Amygdala (tissue), 56 donors: ENCODE results near the gene RYR2.

ENCODE experiments used
- DNase-seq, 56 donors: peaks; one replicate each; lab custom pipeline; 2025; lab: John Stamatoyannopoulos, UW

Gene RYR2

GRCh38 chr1:237029850-237030535 is 12.0 kb upstream of the RYR2 start:
- DNase-seq: no peak

DNA sequence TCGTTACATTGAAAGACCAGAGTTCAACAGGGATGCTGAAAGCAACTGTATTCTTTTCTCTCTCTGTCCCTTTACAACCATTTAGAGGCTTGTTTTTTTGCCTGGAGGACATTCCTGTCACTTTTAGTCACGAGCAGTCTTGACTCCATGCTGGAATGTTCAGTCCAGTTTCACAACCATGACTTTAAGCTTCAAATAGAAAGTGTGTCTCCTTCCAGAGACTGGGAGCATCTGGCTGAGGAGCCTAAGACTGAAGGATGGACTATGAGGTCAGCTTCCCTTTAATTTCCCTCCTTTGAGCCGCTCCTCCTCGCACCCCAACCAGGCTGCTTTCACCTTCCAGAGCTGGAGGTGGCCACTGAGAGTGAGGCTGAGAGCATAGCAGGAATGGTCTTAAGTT is 10.5 kb upstream of the RYR2 start:
- DNase-seq: no peak

- DNase-seq: no peak
Measured at GRCh38 chr1:237032029-237032428, 10.0 kb upstream of the RYR2 start.

DNA sequence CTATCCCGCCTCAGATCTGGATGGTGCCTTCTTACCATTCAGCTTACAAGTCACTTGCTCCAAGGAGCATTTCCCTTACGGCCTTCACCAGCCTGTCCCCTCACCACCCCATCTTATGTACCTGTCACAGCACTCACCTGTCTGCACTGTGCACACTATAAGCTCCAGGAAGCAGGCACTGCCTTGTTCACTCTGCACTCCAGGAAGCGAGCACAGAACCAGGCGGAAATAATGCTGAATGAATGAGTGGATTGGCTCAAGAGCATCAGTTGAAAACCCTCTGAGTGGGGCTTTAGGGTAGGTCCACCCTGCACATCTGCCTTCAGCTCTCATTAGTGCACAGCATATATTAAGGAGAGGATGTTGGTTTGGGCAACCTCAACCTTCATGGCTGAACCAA is 8.9 kb upstream of the RYR2 start:
- no peak for DNase-seq

DNA sequence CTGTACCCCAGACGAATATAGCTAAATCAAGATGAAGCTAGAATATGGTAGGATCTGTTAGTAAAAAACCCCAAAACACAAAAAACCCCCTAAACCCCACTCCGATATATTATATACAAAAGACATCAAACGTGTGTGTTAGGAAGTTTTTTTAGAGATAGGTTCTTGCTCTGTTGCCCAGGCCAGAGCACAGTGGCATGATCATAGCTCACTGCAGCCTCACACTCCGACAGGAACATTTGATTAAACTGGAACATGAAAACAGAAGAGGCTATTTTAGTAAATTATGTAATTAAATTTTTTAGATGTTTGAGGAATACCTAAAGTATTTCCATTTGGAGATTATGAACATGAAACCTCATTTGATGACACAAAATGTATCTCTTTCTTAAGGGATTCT is 8.2 kb upstream of the RYR2 start:
- DNase-seq: no peak

DNA sequence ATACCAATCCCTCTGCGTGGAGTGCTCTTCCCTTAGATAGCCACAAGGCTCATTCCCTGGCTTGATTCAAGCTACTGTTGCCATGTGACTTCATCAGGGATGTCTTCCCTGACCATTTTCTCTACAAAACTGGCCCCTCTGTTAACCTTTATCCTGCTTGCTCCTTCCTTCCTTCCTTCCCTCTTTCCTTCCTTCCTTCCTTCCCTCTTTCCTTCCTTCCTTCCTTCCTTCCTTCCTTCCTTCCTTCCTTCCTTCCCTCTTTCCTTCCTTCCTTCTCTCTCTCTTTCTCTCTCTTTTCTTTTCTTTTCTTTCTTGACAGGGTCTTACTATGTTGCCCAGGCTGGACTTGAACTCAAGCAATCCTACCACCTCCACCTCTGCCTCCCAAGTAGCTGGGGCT is 6.2 kb upstream of the RYR2 start:
- DNase-seq: no peak

- no peak for DNase-seq
Measured at GRCh38 chr1:237038211-237038610, 3.8 kb upstream of the RYR2 start.

- no peak for DNase-seq
Measured at GRCh38 chr1:237040823-237041222, 1.2 kb upstream of the RYR2 start.

GRCh38 chr1:237041461-237041794 is 556 bp upstream of the RYR2 start:
- DNase-seq: no peak

- DNase-seq: peak in 4 of 56 donors; percentile 7 to 29 (median 16)
Measured at GRCh38 chr1:237042526-237042891, 525 bp downstream of the RYR2 start.

- DNase-seq: peak in 23 of 56 donors; percentile 4 to 45 (median 18)
Measured at GRCh38 chr1:237042892-237043576, 1.1 kb downstream of the RYR2 start.

DNA sequence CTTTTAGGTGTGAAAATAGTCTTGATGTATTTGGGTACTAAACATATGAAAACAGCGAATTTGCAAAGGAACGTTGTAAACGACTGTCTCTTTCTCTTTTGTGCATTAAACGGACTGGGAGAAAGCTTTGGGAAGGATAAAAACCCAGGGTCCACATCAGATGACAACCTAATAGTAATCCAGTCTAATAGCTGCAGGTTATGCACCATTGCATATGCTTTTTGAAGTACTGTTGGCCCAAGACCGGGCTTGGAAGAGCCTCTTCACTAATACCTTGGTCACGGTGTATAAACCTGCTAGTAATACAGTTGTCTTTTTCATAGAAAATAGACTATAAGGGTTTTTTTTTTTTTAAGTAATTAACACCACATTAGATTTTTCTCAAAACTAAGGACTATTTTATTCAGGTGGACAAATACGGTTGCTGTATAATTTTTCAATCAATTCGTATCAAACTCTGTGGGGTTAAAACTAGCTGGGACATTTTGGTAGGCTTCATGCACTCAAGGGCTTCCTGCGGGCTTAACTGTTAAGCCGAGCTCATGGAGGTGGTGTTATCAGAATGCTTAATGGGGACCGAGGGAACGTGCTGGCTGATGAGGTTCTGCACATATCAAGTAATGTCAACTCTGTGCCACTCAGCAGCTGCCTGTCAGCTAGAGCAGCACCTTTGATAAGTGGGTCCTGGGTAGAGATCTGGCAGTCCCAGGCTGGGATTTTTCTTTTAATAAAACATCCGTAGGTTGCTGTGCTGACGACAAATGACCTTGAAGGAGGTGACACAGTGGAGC is 2.1 kb downstream of the RYR2 start:
- DNase-seq: no peak

DNA sequence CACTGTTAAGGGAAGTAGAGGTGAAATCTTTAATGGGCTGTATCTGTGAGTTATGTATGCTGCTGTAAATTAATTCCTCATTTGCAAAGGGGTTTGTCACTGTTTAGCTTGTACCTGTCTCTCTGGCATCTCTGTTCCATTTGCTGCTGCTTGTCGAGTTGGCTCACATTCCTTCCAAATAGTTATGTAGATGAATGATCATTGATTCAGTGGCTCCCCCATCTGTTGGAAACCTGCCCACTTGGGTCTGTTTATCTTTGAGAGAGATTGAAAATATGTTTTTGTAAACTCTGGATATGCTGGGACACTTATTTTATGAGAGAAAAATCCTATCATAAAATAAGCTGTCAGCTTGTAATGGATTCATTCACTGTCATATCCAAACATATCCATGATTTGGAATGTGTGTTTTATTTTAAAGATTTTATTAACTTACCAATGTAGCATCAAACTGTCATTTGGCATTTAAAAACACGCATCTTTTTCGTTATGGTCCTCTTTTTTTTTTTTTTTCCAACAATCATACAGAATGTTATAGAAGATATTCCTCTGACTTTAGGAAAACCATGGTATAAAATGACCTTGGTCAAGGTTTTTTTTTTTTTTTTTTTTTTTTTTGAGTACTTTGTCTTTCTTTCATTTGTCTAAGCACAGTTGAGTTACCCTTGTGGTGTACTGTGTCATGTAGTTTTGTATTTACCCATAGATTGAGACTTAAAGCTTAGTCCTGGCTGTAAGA is 3.5 kb downstream of the RYR2 start:
- DNase-seq: peak in 1 of 56 donors; percentile 18

GRCh38 chr1:237048803-237049202 is 6.8 kb downstream of the RYR2 start:
- DNase-seq: no peak

GRCh38 chr1:237050185-237050584 is 8.2 kb downstream of the RYR2 start:
- DNase-seq: no peak

DNA sequence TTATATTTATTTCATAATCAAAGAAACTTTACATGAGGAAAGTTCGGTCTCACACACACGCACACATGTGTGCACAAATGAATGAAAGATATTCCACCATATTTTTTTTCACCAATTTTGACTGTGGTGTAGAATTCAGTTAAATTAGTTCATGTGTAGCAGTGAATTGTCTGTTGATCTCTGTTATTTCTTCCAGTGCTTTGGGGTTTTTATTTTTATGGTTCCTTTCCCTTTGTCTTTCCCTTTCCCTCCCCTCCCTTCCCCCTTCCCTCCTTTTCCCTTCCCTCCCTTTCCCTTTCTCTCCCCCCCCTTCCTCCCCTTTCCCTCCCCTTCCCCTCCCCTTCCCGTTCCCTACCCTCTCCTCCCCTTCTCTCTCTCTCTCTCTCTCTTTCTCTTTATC is 8.9 kb downstream of the RYR2 start:
- DNase-seq: no peak

- DNase-seq: no peak
Measured at GRCh38 chr1:237054313-237054712, 12.3 kb downstream of the RYR2 start.

DNA sequence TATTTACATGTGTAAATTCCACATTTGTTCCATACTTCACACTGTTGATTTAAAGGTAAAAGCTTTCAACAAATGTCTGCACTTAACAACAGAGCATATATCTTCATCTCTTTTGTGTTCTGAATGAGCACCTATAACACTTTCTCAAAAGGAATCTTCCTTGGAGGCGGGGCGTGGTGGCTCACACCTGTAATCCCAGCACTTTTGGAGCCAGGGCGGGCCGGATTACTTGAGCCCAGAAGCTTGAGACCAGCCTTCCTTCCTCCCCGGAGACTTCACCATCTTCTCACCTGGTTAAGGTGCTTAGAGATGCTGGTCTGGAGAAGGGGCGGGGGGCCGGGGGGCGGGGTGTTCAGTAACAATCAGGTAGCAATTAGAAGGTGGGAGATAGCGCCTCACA is 16.5 kb downstream of the RYR2 start:
- no peak for DNase-seq

DNA sequence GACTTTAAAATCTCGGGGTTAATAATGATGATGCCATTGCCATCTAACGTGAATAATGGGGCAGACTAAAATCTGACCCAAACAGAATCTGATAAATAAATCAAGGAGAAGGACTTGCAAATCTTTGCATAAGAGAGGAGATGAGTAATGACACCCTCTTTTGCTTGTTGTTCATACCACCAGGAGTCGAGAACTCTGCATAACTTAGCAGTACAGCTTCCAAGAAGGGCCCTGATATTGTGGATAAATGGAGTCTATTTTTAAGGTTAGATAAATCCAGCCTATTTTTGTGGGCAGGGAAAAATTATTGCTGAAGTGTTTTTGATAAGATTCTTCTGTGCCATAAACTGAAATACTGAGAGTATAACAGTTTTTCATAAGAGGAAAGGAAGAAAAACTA is 17.3 kb downstream of the RYR2 start:
- no peak for DNase-seq

DNA sequence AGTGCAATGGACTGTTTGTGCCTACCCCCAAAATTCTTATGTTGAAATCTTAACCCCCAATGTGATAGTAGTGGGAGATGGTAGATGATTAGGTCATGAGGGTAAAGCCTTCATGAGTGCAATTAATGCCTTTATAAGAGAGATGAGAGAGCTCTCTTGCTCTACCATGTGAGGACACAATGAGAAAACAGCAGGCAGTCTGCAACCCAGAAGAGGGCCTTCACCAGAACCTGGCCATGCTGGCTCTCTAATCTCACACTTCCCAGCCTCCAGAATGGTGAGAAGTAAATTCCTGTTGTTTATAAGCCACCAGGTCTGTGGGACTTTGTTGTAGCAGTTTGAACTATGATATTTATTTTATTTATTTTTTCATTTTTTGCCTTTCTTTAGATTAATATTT is 21.0 kb downstream of the RYR2 start:
- no peak for DNase-seq

- DNase-seq: no peak
Measured at GRCh38 chr1:237065903-237066302, 23.9 kb downstream of the RYR2 start.
